RWPE1 (cell line): ENCODE measurements around the gene DUSP22.

Experiments
- CTCF ChIA-PET: fragments of 350-600 bp; sonication (Branson Sonifier 250); formaldehyde crosslinking; extraction: SDS; loops from one replicate; lab custom pipeline; 2021; lab: Yijun Ruan, JAX
- POLR2A ChIA-PET: fragments of 400-600 bp; formaldehyde crosslinking; extraction: SDS; loops from one replicate; lab custom pipeline; 2020; ENCODE audit warnings: antibody characterized with exemption; ENCODE audit not compliant: low non-redundant PET; lab: Yijun Ruan, JAX
- DNase-seq: peaks from one replicate; pipeline ENCODE4 v3.0.0; 2012; ENCODE audit warnings: low spot score
- H3K27ac ChIP-seq: fragments of 450-650 bp; 2 replicates; pipeline ENCODE4 v1.5.1; 2017
- CTCF ChIP-seq: fragments of 450-650 bp; conservative IDR thresholded peaks from 2 replicates; pipeline ENCODE4 v1.5.1; 2017; ENCODE audit warnings: low read depth, mild to moderate bottlenecking

The DUSP22 gene

GRCh38 chr6:299104-299980 is 7.1 kb downstream of the DUSP22 start:
- CTCF ChIA-PET = no interaction called here
- TF ChIP-seq CTCF = no peak
- H3K27ac ChIP-seq = no peak overlapping the region
- POLR2A ChIA-PET = no interaction called here
- DNase-seq = no peak

- POLR2A ChIA-PET = no interaction called here
- DNase-seq = no peak
These were observed 7.7 kb downstream of the DUSP22 start for GRCh38 chr6:300026-300425.

DNA sequence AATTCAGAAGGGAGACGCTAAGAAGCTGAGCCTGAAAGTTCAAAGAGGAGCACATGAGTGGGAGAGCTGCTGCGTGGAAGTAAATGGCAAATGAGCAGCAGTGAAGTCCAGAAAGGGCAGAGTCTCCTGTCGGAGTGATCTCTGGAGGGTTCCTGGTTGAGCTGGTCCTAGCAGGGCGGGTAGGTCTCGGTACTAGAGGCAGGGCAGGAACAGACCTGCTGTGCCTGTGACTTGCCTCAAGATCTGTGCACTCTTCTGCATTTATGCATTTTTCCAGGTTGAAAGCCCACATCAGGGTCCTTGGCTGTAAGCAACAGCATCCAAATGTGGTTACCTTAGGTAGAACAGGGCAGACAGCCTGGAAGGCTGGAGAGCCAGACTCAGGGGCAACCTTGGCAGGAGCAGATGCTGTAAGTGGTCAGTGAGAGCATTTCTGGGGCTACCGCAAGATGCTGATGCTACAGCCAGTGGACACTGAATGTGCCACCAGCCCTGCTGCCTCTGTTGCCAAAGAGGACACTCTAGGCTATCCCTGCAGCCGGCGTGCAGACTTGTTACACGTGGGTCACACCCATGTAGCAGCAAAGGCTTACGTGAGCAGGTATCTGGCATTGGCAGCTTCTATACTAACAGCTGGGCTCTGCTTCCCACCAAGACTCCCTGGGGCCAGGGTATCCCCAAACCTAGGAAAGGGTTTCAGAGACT is 8.4 kb downstream of the DUSP22 start:
- ChIA-PET CTCF (no interaction called here), POLR2A (no interaction called here)

More at GRCh38 chr6:300026-300425, 7.7 kb downstream of the DUSP22 start:
- CTCF ChIA-PET = no interaction called here
- H3K27ac ChIP-seq = no peak overlapping the region
- no peak for TF ChIP-seq CTCF

DNA sequence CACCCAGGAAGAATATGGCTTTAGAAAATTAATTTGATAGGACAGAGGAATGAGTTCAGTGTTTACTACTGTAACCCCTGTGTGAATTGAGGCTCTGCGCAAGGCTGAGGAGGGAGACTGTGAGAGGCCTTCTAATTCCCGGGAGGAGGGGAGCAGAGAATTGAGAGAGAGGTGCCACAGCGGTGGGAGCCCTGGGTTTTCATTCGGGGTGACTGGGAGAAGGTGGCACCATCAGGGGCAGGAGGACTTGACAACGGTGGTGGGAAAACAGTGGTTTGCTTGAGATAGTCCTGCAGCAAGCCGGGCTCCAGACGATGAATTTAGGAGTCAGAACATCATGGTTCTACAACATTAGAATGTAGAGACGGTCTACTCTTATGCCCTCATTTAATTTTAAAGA is 9.2 kb downstream of the DUSP22 start:
- ChIA-PET CTCF (interaction anchor here (0.6 kb wide), 1 partner anchor 1091 kb away, joined by 3 read pairs; no protein-coding TSS in a partner anchor), POLR2A (no interaction called here)
- no peak for TF ChIP-seq CTCF
- no peak overlapping the region for H3K27ac ChIP-seq
- DNase-seq = no peak

More for the DNA sequence above, 8.4 kb downstream of the DUSP22 start:
- H3K27ac ChIP-seq = no peak overlapping the region
- TF ChIP-seq CTCF = no peak
- no peak for DNase-seq

DNA sequence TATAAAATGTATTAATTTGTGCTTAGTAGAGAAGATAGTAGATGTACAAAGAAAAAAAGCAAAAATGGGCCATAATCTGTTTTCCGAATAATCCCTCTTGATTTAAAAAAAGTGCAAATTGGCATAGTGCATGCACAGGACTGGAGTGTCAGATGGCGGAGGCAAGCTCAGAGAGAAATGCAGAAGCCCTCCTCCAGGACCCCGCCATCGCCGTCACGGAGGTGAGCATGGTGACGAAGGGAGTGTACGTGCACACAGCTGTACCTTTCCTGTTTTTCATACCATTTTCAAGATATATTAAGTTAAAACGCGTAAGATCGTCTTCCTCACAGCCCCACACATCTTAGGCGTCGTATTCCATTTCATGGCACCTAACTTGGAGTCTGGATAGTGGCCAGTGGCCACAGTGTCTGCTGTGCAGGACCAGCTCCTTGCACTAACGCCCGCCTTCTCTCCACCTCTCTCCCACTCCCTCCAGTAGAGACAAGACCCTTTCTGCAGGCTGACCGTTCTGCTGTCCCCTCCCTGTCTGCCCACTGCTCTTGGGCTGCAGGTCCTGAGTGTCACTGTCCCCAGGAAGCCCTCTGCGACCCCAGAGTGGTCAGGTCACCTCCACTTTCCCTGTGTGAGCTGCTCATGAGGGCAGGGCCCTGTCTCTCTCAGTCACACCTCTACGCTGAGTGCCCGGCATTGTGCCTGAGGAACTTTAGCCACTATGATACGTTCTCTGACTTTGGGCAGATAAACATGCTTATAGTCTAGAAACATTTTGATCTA is 9.8 kb downstream of the DUSP22 start:
- no peak for TF ChIP-seq CTCF
- CTCF ChIA-PET = interaction anchor here (0.6 kb wide), 1 partner anchor 1091 kb away, joined by 3 read pairs; no protein-coding TSS in a partner anchor
- no peak for DNase-seq
- H3K27ac ChIP-seq = no peak overlapping the region
- POLR2A ChIA-PET = no interaction called here

DNA sequence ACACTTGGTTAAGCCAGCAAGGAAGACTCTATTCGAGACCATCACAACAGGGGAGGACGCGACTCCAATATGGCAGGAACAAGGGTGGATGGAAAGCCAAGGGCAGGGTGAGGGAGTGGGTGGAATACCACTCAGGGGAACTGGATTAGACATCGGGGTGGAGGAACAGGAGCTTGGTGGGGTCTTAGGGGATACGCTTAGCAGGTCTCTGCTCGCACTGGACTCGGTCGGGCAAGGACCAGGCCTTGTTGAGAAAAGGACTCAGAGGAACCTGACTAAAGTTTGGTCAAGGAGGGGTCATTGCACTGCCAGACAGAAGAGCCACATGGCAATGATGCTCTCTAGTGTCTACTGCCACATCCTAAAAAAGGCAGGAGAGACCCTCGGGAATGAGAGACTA is 10.5 kb downstream of the DUSP22 start:
- ChIA-PET POLR2A (no interaction called here), CTCF (interaction anchor here (0.9 kb wide), 1 partner anchor 47 kb away, joined by 3 read pairs; no protein-coding TSS in a partner anchor)
- TF ChIP-seq CTCF = no peak
- DNase-seq = no peak
- no peak overlapping the region for H3K27ac ChIP-seq
